Gastroesophageal sphincter (tissue), 3 donors: ENCODE measurements around the gene N4BP2.

ENCODE experiments used
- CTCF ChIP-seq, 4 experiments: fragments of 200-600 bp in 2 of 4; fragments of 450-650 bp in 2 of 4; sonication (generic) in 1 of 4; IDR thresholded peaks; one replicate each; pipeline ENCODE4 v1.5.1; 2017 to 2019; ENCODE audit warnings: antibody characterized with exemption in 4 of 4, mild to moderate bottlenecking in 2 of 4, moderate library complexity in 2 of 4
- POLR2A ChIP-seq, 2 donors: fragments of 450-650 bp; IDR thresholded peaks; one replicate each; pipeline ENCODE4 v1.6.1; 2017; ENCODE audit warnings: antibody characterized with exemption in 2 of 2, mild to moderate bottlenecking in 2 of 2, moderate library complexity in 1 of 2
- POLR2AphosphoS5 ChIP-seq: sonication (generic); formaldehyde crosslinking; IDR thresholded peaks from one replicate; pipeline ENCODE4 v1.6.1; 2017; ENCODE audit warnings: antibody characterized with exemption

GRCh38 chr4:40066651-40067050 lies 10.0 kb downstream of the N4BP2 start:
- TF ChIP-seq CTCF (IDR thresholded peaks at IDR 0.05) (no peak), POLR2A (IDR thresholded peaks at IDR 0.05) (no peak), POLR2AphosphoS5 (no peak)
